Type B pancreatic cell (in vitro differentiated cells): ENCODE measurements around the gene ALAS1. TPM values are rescaled to one million over a fixed set of nuclear protein-coding genes. Genes with fewer than 3 reads are reported as not detected.
A peak's percentile ranks its signal among the peaks of the same experiment; 100 is the strongest.
"Not testable (repeated sequence)": the region's sequence is repeated elsewhere in the genome, so short reads cannot be mapped to it uniquely, and the experiment has no call there.

Experiments used
- DNase-seq: peaks from one replicate; pipeline ENCODE4 v3.0.0; 2021; ENCODE audit warnings: mixed read lengths; ENCODE audit not compliant: unreplicated experiment; ENCODE audit errors: extremely low spot score
- H3K27ac Mint-ChIP-seq: 2 replicates; pipeline ENCODE4 v1.8.0; 2021; ENCODE audit warnings: mild to moderate bottlenecking, mixed read lengths
- H3K27me3 Mint-ChIP-seq: 2 replicates; pipeline ENCODE4 v1.8.0; 2021; ENCODE audit warnings: mixed read lengths
- H3K36me3 Mint-ChIP-seq: 2 replicates; pipeline ENCODE4 v1.8.0; 2021; ENCODE audit warnings: mixed read lengths
- H3K4me1 Mint-ChIP-seq: one replicate; pipeline ENCODE4 v1.8.0; 2021; ENCODE audit warnings: mixed read lengths; ENCODE audit not compliant: unreplicated experiment
- H3K4me3 Mint-ChIP-seq: 2 replicates; pipeline ENCODE4 v1.8.0; 2021; ENCODE audit warnings: mild to moderate bottlenecking, mixed read lengths
- H3K9me3 Mint-ChIP-seq: 2 replicates; pipeline ENCODE4 v1.8.0; 2021; ENCODE audit warnings: mixed read lengths
- CTCF ChIP-seq: fragments of 200-600 bp; sonication (generic); conservative IDR thresholded peaks from 2 replicates; pipeline ENCODE4 v1.5.0; 2021; ENCODE audit warnings: antibody characterized with exemption, mild to moderate bottlenecking
- long read RNA-seq: library from polyadenylated mRNA; unstranded; transcript quantifications from one replicate; pipeline ENCODE4 v2.0.0, GENCODE V29; 2020
- total RNA-seq: library from RNA; stranded (reverse); gene quantifications from 2 replicates; pipeline ENCODE4 v1.2.1, GENCODE V29; 2021; ENCODE audit warnings: low replicate concordance

Gene ALAS1
- 57.1 and 60.8 TPM in 2 replicates for total RNA-seq
- long read RNA-seq, transcript ALAS1-205 (12 exons, 2,356 nt) = minor isoform, 18 of 222 reads
- long read RNA-seq, transcript ALAS1-201 (11 exons, 2,212 nt) = minor isoform, 8 of 222 reads
- long read RNA-seq, transcript ALAS1-204 (11 exons, 2,125 nt) = major isoform, 170 of 222 reads
- long read RNA-seq, partial matches to known transcripts = 15 of 222 reads
- long read RNA-seq, other reads (novel, unspliced or antisense) = 10 of 222 reads

GRCh38 chr3:52197842-52198625 lies at the start of gene ALAS1:
Gene ALAS1, plus strand, starts transcription at chr3:52198160. Its CDS starts 1,082 bp downstream, at chr3:52199242.
- DNase-seq = peak; percentile 97
- Mint-ChIP-seq H3K4me1 (peaks cover 25% of the 10 kb centered on the region), H3K4me3 (peak within 1 kb of the TSS; percentile 99), H3K36me3 (peaks cover 9% of the 10 kb centered on the region), H3K9me3 (no peaks in the 10 kb centered on the region), H3K27me3 (no peaks in the 10 kb centered on the region), H3K27ac (peak within 1 kb of the TSS; percentile 93)
- peak; percentile 70 for TF ChIP-seq CTCF

GRCh38 chr3:52149021-52149420 lies 48.9 kb upstream of the ALAS1 start:
- Mint-ChIP-seq H3K36me3 (no peaks in the 10 kb centered on the region), H3K9me3 (no peaks in the 10 kb centered on the region), H3K4me3 (no peak overlapping the region), H3K27ac (no peak overlapping the region), H3K27me3 (no peaks in the 10 kb centered on the region), H3K4me1 (peaks cover 3% of the 10 kb centered on the region)
- no peak for DNase-seq
- TF ChIP-seq CTCF = no peak

GRCh38 chr3:52149726-52150125 lies 48.2 kb upstream of the ALAS1 start:
- peaks cover 4% of the 10 kb centered on the region for H3K4me1 Mint-ChIP-seq
- H3K36me3 Mint-ChIP-seq = no peaks in the 10 kb centered on the region
- no peak for TF ChIP-seq CTCF
- DNase-seq = no peak
- no peak overlapping the region for H3K27ac Mint-ChIP-seq
- no peaks in the 10 kb centered on the region for H3K9me3 Mint-ChIP-seq
- H3K4me3 Mint-ChIP-seq = no peak overlapping the region
- H3K27me3 Mint-ChIP-seq = no peaks in the 10 kb centered on the region

GRCh38 chr3:52150357-52150756 lies 47.6 kb upstream of the ALAS1 start:
- no peaks in the 10 kb centered on the region for H3K27me3 Mint-ChIP-seq
- no peak overlapping the region for H3K27ac Mint-ChIP-seq
- no peak overlapping the region for H3K4me3 Mint-ChIP-seq
- no peaks in the 10 kb centered on the region for H3K36me3 Mint-ChIP-seq
- peaks cover 8% of the 10 kb centered on the region for H3K4me1 Mint-ChIP-seq
- no peak for DNase-seq
- H3K9me3 Mint-ChIP-seq = no peaks in the 10 kb centered on the region
- no peak for TF ChIP-seq CTCF

- Mint-ChIP-seq H3K4me3 (no peak overlapping the region), H3K4me1 (peaks cover 8% of the 10 kb centered on the region), H3K27me3 (no peaks in the 10 kb centered on the region), H3K36me3 (no peaks in the 10 kb centered on the region), H3K27ac (no peak overlapping the region), H3K9me3 (no peaks in the 10 kb centered on the region)
- no peak for DNase-seq
- TF ChIP-seq CTCF = no peak
Measured at GRCh38 chr3:52150860-52151259, 47.1 kb upstream of the ALAS1 start.

GRCh38 chr3:52151991-52152390 lies 46.0 kb upstream of the ALAS1 start:
- not testable (repeated sequence) for H3K4me3 Mint-ChIP-seq, H3K4me1 Mint-ChIP-seq, H3K36me3 Mint-ChIP-seq, H3K27me3 Mint-ChIP-seq, H3K9me3 Mint-ChIP-seq, H3K27ac Mint-ChIP-seq, DNase-seq
